Measurements from ENCODE around the gene FIP1L1. TPM values are rescaled to one million over a fixed set of nuclear protein-coding genes. Genes with fewer than 3 reads are reported as not detected.

FIP1L1 gene
- total RNA-seq, 5 donors from 2014 or later (not counting 1 experiment from before 2014, with no cell fraction given), result 63.6 to 72.3 (median 69.7) TPM

GRCh38 chr4:53480909-53481308, 103.5 kb downstream of the FIP1L1 start:
- Mint-ChIP-seq H3K36me3 (no peaks in the 10 kb centered on the region), H3K27ac (no peak overlapping the region), H3K9me3 (peaks cover 0 to 3% (median 3%) of the 10 kb centered on the region in 3 donors), H3K4me1 (no peaks in the 10 kb centered on the region), H3K27me3 (peaks cover 15 to 19% of the 10 kb centered on the region in 2 donors), H3K4me3 (no peak overlapping the region)
- H3K4me3 ChIP-seq (ENCODE audit: control insufficient read depth in 1 of 2, extremely low read depth in 1 of 2, low read length in 1 of 2), result no peak overlapping the region
- H3K36me3 ChIP-seq (ENCODE audit: control insufficient read depth in 2 of 2, extremely low read depth in 1 of 2, insufficient read depth in 1 of 2, low read length in 1 of 2), result no peaks in the 10 kb centered on the region
- POLR2A ChIA-PET, result no interaction called here
- H3K27me3 ChIP-seq (replicated peaks in 1 of 2; ENCODE audit: control insufficient read depth in 2 of 2, extremely low read depth in 1 of 2, insufficient read depth in 2 of 2, low read length in 1 of 2), result peaks cover 0 to 3% of the 10 kb centered on the region in 2 experiments
- ATAC-seq (replicated peaks in 1 of 4) (no peak), DNase-seq (no peak)
- no peaks in the 10 kb centered on the region for H3K9me3 ChIP-seq
- no peaks in the 10 kb centered on the region for H3K4me1 ChIP-seq (ENCODE audit: control insufficient read depth in 1 of 2, extremely low read depth in 1 of 2, insufficient read depth in 2 of 2, low read length in 2 of 2)
- CTCF ChIA-PET, result interaction anchor here in 1 of 2 donors (0.5 kb wide), 1 partner anchor 46 kb away, joined by 3 read pairs; no protein-coding TSS in a partner anchor
- WGBS (ENCODE audit: insufficient coverage), result 73% methylated on average over 2 of the region's 2 CpGs
- no peak overlapping the region for H3K27ac ChIP-seq (ENCODE audit: low read length)

GRCh38 chr4:53481586-53481985, 104.1 kb downstream of the FIP1L1 start:
- H3K36me3 Mint-ChIP-seq, result no peaks in the 10 kb centered on the region
- ChIA-PET POLR2A (no interaction called here), CTCF (no interaction called here)
- H3K9me3 Mint-ChIP-seq, result peaks cover 0 to 3% (median 3%) of the 10 kb centered on the region in 3 donors
- DNase-seq (no peak), ATAC-seq (replicated peaks in 1 of 4) (no peak)
- Histone ChIP-seq H3K4me1 (ENCODE audit: control insufficient read depth in 1 of 2, extremely low read depth in 1 of 2, insufficient read depth in 2 of 2, low read length in 2 of 2) (no peaks in the 10 kb centered on the region), H3K4me3 (ENCODE audit: control insufficient read depth in 1 of 2, extremely low read depth in 1 of 2, low read length in 1 of 2) (no peak overlapping the region), H3K9me3 (no peaks in the 10 kb centered on the region), H3K36me3 (ENCODE audit: control insufficient read depth in 2 of 2, extremely low read depth in 1 of 2, insufficient read depth in 1 of 2, low read length in 1 of 2) (no peaks in the 10 kb centered on the region), H3K27me3 (replicated peaks in 1 of 2; ENCODE audit: control insufficient read depth in 2 of 2, extremely low read depth in 1 of 2, insufficient read depth in 2 of 2, low read length in 1 of 2) (peaks cover 0 to 3% of the 10 kb centered on the region in 2 experiments), H3K27ac (ENCODE audit: low read length) (no peak overlapping the region)
- 83% methylated on average over 2 of the region's 8 CpGs for WGBS (ENCODE audit: insufficient coverage)
- no peaks in the 10 kb centered on the region for H3K4me1 Mint-ChIP-seq
- H3K27ac Mint-ChIP-seq, result no peak overlapping the region
- no peak overlapping the region for H3K4me3 Mint-ChIP-seq
- peaks cover 20 to 26% of the 10 kb centered on the region in 2 donors for H3K27me3 Mint-ChIP-seq

GRCh38 chr4:53483250-53483649, 105.8 kb downstream of the FIP1L1 start:
- H3K27me3 Mint-ChIP-seq, result peaks cover 27 to 36% of the 10 kb centered on the region in 2 donors
- peaks cover 0 to 3% (median 3%) of the 10 kb centered on the region in 3 donors for H3K9me3 Mint-ChIP-seq
- no CpG with 5 or more reads among the region's 1 CpG for WGBS (ENCODE audit: insufficient coverage)
- Histone ChIP-seq H3K27me3 (replicated peaks in 1 of 2; ENCODE audit: control insufficient read depth in 2 of 2, extremely low read depth in 1 of 2, insufficient read depth in 2 of 2, low read length in 1 of 2) (peaks cover 0 to 3% of the 10 kb centered on the region in 2 experiments), H3K9me3 (no peaks in the 10 kb centered on the region), H3K4me3 (ENCODE audit: control insufficient read depth in 1 of 2, extremely low read depth in 1 of 2, low read length in 1 of 2) (no peak overlapping the region), H3K27ac (ENCODE audit: low read length) (no peak overlapping the region), H3K4me1 (ENCODE audit: control insufficient read depth in 1 of 2, extremely low read depth in 1 of 2, insufficient read depth in 2 of 2, low read length in 2 of 2) (no peaks in the 10 kb centered on the region), H3K36me3 (ENCODE audit: control insufficient read depth in 2 of 2, extremely low read depth in 1 of 2, insufficient read depth in 1 of 2, low read length in 1 of 2) (no peaks in the 10 kb centered on the region)
- no peak for DNase-seq
- ChIA-PET CTCF (no interaction called here), POLR2A (no interaction called here)
- no peak for ATAC-seq (replicated peaks in 1 of 4)
- no peaks in the 10 kb centered on the region for H3K4me1 Mint-ChIP-seq
- H3K4me3 Mint-ChIP-seq, result no peak overlapping the region
- H3K27ac Mint-ChIP-seq, result no peak overlapping the region
- H3K36me3 Mint-ChIP-seq, result no peaks in the 10 kb centered on the region

- Histone ChIP-seq H3K4me3 (ENCODE audit: control insufficient read depth in 1 of 2, extremely low read depth in 1 of 2, low read length in 1 of 2) (no peak overlapping the region), H3K27me3 (replicated peaks in 1 of 2; ENCODE audit: control insufficient read depth in 2 of 2, extremely low read depth in 1 of 2, insufficient read depth in 2 of 2, low read length in 1 of 2) (peaks cover 0 to 3% of the 10 kb centered on the region in 2 experiments), H3K27ac (ENCODE audit: low read length) (no peak overlapping the region), H3K36me3 (ENCODE audit: control insufficient read depth in 2 of 2, extremely low read depth in 1 of 2, insufficient read depth in 1 of 2, low read length in 1 of 2) (no peaks in the 10 kb centered on the region), H3K4me1 (ENCODE audit: control insufficient read depth in 1 of 2, extremely low read depth in 1 of 2, insufficient read depth in 2 of 2, low read length in 2 of 2) (no peaks in the 10 kb centered on the region), H3K9me3 (no peaks in the 10 kb centered on the region)
- no peaks in the 10 kb centered on the region for H3K4me1 Mint-ChIP-seq
- H3K36me3 Mint-ChIP-seq, result no peaks in the 10 kb centered on the region
- no peak for ATAC-seq (replicated peaks in 1 of 4)
- ChIA-PET CTCF (no interaction called here), POLR2A (no interaction called here)
- H3K27ac Mint-ChIP-seq, result no peak overlapping the region
- no peak overlapping the region for H3K4me3 Mint-ChIP-seq
- DNase-seq, result no peak
- H3K9me3 Mint-ChIP-seq, result peaks cover 0 to 3% (median 3%) of the 10 kb centered on the region in 3 donors
- WGBS (ENCODE audit: insufficient coverage), result 90% methylated on average over 2 of the region's 5 CpGs
- H3K27me3 Mint-ChIP-seq, result peaks cover 32 to 38% of the 10 kb centered on the region in 2 donors
Observed at GRCh38 chr4:53484911-53485657, 107.6 kb downstream of the FIP1L1 start.

DNA sequence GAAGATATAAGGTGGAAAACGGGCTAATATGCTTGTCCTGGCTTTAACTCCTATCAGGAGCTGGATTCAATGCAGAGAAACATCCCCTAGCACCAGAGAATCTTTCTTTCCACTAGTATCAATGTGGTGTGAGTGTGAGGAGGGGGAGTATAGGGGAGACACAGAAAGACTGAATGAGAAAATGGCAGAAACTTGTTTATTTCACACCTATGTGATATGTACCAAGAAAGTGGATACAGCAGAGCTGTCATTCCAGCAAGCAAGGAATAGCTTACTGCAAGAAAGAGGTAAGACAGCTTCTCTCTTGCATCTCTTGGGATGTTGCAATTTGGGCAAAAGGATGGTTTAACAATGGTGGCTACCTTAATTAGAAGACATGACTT, 108.2 kb downstream of the FIP1L1 start:
- H3K27ac ChIP-seq (ENCODE audit: low read length), result no peak overlapping the region
- no peaks in the 10 kb centered on the region for H3K4me1 Mint-ChIP-seq
- H3K9me3 ChIP-seq, result no peaks in the 10 kb centered on the region
- WGBS (ENCODE audit: insufficient coverage), result no CpG with 5 or more reads among the region's 1 CpG
- H3K4me3 ChIP-seq (ENCODE audit: control insufficient read depth in 1 of 2, extremely low read depth in 1 of 2, low read length in 1 of 2), result no peak overlapping the region
- no peak for DNase-seq
- H3K4me3 Mint-ChIP-seq, result no peak overlapping the region
- peaks cover 32 to 38% of the 10 kb centered on the region in 2 donors for H3K27me3 Mint-ChIP-seq
- H3K27ac Mint-ChIP-seq, result no peak overlapping the region
- peaks cover 0 to 3% of the 10 kb centered on the region in 2 experiments for H3K27me3 ChIP-seq (replicated peaks in 1 of 2; ENCODE audit: control insufficient read depth in 2 of 2, extremely low read depth in 1 of 2, insufficient read depth in 2 of 2, low read length in 1 of 2)
- no peaks in the 10 kb centered on the region for H3K36me3 ChIP-seq (ENCODE audit: control insufficient read depth in 2 of 2, extremely low read depth in 1 of 2, insufficient read depth in 1 of 2, low read length in 1 of 2)
- ChIA-PET POLR2A (no interaction called here), CTCF (no interaction called here)
- H3K36me3 Mint-ChIP-seq, result no peaks in the 10 kb centered on the region
- no peaks in the 10 kb centered on the region for H3K4me1 ChIP-seq (ENCODE audit: control insufficient read depth in 1 of 2, extremely low read depth in 1 of 2, insufficient read depth in 2 of 2, low read length in 2 of 2)
- peaks cover 0 to 3% (median 3%) of the 10 kb centered on the region in 3 donors for H3K9me3 Mint-ChIP-seq
- no peak for ATAC-seq (replicated peaks in 1 of 4)

DNA sequence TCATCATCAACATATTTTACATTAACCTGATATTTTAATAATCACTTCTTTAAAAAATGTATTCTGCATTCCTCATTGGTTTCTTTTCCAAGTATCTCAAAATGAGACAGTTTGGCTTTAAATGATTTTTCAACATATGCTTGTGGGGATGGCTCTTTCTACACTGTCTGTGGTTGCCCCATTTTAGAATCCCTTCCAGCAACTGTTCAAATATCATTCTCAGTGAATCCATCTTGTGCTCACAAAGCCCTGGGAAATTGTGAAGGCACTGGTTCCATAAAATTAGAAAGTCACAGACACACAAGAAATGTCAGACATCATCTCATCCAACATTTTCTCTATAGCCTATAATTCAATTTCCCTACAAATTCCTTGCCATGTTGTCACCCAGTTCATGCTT, 110.3 kb downstream of the FIP1L1 start:
- Mint-ChIP-seq H3K27me3 (peaks cover 26 to 33% of the 10 kb centered on the region in 2 donors), H3K4me3 (no peak overlapping the region), H3K4me1 (no peaks in the 10 kb centered on the region), H3K9me3 (peaks cover 0 to 3% (median 3%) of the 10 kb centered on the region in 3 donors), H3K36me3 (no peaks in the 10 kb centered on the region), H3K27ac (no peak overlapping the region)
- Histone ChIP-seq H3K27ac (ENCODE audit: low read length) (no peak overlapping the region), H3K4me3 (ENCODE audit: control insufficient read depth in 1 of 2, extremely low read depth in 1 of 2, low read length in 1 of 2) (no peak overlapping the region), H3K9me3 (no peaks in the 10 kb centered on the region), H3K4me1 (ENCODE audit: control insufficient read depth in 1 of 2, extremely low read depth in 1 of 2, insufficient read depth in 2 of 2, low read length in 2 of 2) (no peaks in the 10 kb centered on the region), H3K36me3 (ENCODE audit: control insufficient read depth in 2 of 2, extremely low read depth in 1 of 2, insufficient read depth in 1 of 2, low read length in 1 of 2) (no peaks in the 10 kb centered on the region), H3K27me3 (replicated peaks in 1 of 2; ENCODE audit: control insufficient read depth in 2 of 2, extremely low read depth in 1 of 2, insufficient read depth in 2 of 2, low read length in 1 of 2) (peaks cover 0 to 2% of the 10 kb centered on the region in 2 experiments)
- ATAC-seq (replicated peaks in 1 of 4) (no peak), DNase-seq (no peak)
- ChIA-PET CTCF (no interaction called here), POLR2A (no interaction called here)

Data from T-cell (primary cell).